ENCODE results near the gene STYXL1.

Gene STYXL1

GRCh38 chr7:75971961-75972763 is 75.6 kb downstream of the STYXL1 start:
- DNase-seq: no peak

- no peak for DNase-seq
Observed at GRCh38 chr7:75971309-75971960, 76.4 kb downstream of the STYXL1 start.

GRCh38 chr7:75969704-75970498 is 77.9 kb downstream of the STYXL1 start:
- DNase-seq: no peak

- no peak for DNase-seq
Observed at GRCh38 chr7:75969182-75969581, 78.6 kb downstream of the STYXL1 start.

GRCh38 chr7:75968561-75969001 is 79.2 kb downstream of the STYXL1 start:
- DNase-seq: no peak

- DNase-seq: no peak
Observed at GRCh38 chr7:75968012-75968411, 79.8 kb downstream of the STYXL1 start.

GRCh38 chr7:75967487-75967997 is 80.3 kb downstream of the STYXL1 start:
- DNase-seq: no peak

GRCh38 chr7:75967055-75967454 is 80.7 kb downstream of the STYXL1 start:
- DNase-seq: no peak

GRCh38 chr7:75966190-75966961 is 81.4 kb downstream of the STYXL1 start:
- no peak for DNase-seq

GRCh38 chr7:75965617-75966016 is 82.2 kb downstream of the STYXL1 start:
- DNase-seq: no peak

GRCh38 chr7:75963381-75963995 is 84.3 kb downstream of the STYXL1 start:
- DNase-seq: no peak

- no peak for DNase-seq
Observed at GRCh38 chr7:75962607-75963380, 85.0 kb downstream of the STYXL1 start.

GRCh38 chr7:75961218-75961617 is 86.6 kb downstream of the STYXL1 start:
- DNase-seq: no peak

GRCh38 chr7:75960372-75960771 is 87.4 kb downstream of the STYXL1 start:
- DNase-seq: no peak

- DNase-seq: no peak
Observed at GRCh38 chr7:75958802-75959543, 88.8 kb downstream of the STYXL1 start.

- DNase-seq: no peak
Observed at GRCh38 chr7:75957021-75957736, 90.6 kb downstream of the STYXL1 start.

- no peak for DNase-seq
Observed at GRCh38 chr7:75955331-75955955, 92.4 kb downstream of the STYXL1 start.

GRCh38 chr7:75953931-75954330 is 93.9 kb downstream of the STYXL1 start:
- DNase-seq: no peak

GRCh38 chr7:75953431-75953830 is 94.4 kb downstream of the STYXL1 start:
- DNase-seq: no peak

Data from central memory CD4-positive, alpha-beta T cell (primary cell).